Urinary bladder (tissue), 4 donors: ENCODE results near the gene SECISBP2L. TPM values are rescaled to one million over a fixed set of nuclear protein-coding genes. Genes with fewer than 3 reads are reported as not detected.
A peak's percentile ranks its signal among the peaks of the same experiment; 100 is the strongest.
"Not testable (repeated sequence)": the region's sequence is repeated elsewhere in the genome, so short reads cannot be mapped to it uniquely, and the experiment has no call there.

ENCODE experiments used
- DNase-seq: peaks from one replicate; pipeline ENCODE4 v3.0.0-alpha.2; 2015; ENCODE audit errors: extremely low spot score
- H3K27ac ChIP-seq: one replicate; pipeline ENCODE4 v1.5.1; 2013; ENCODE audit warnings: low read depth, mild to moderate bottlenecking, moderate library complexity
- H3K36me3 ChIP-seq: one replicate; pipeline ENCODE4 v1.6.1; 2013; ENCODE audit warnings: mild to moderate bottlenecking, moderate library complexity; ENCODE audit not compliant: insufficient read depth
- H3K4me1 ChIP-seq: one replicate; pipeline ENCODE4 v1.6.1; 2013; ENCODE audit warnings: mild to moderate bottlenecking, moderate library complexity; ENCODE audit not compliant: insufficient read depth
- H3K4me3 ChIP-seq: one replicate; pipeline ENCODE4 v1.5.1; 2013; ENCODE audit warnings: low read depth, low read length
- WGBS: extraction: QIAGEN DNeasy Blood & Tissue Kit; methylation state at CpG from one replicate; pipeline ENCODE4 v1.1.7; 2013; 5-methylcytosine and 5-hydroxymethylcytosine counted together
- polyA plus RNA-seq: library from polyadenylated mRNA; stranded (reverse); fragments of 200-250 nt; gene quantifications from one replicate; pipeline ENCODE4 v1.2.3, GENCODE V29; 2013
- total RNA-seq: library from RNA; depleted of rRNA; stranded (reverse); fragments of >200 nt; gene quantifications from one replicate; pipeline ENCODE4 v1.2.3, GENCODE V29; 2014
- donor health status: healthy with polysubstance abuse.
- donor health status: healthy.

Gene SECISBP2L
- total RNA-seq = 94.2 TPM
- 20.1 TPM for polyA plus RNA-seq

- WGBS = 6% methylated on average over 50 of the region's 50 CpGs
- peak; percentile 92 for DNase-seq
- Histone ChIP-seq H3K4me3 (peak within 1 kb of the TSS; percentile 99), H3K36me3 (no peaks in the 10 kb centered on the region), H3K27ac (peak within 1 kb of the TSS; percentile 90), H3K4me1 (no peaks in the 10 kb centered on the region)
Observed at GRCh38 chr15:49046220-49047102, at the start of gene SECISBP2L. Gene SECISBP2L, minus strand, starts transcription at chr15:49046446. Its CDS starts 147 bp downstream, at chr15:49046299.

GRCh38 chr15:49094923-49095322 lies 48.7 kb upstream of the SECISBP2L start:
- Histone ChIP-seq H3K4me1 (no peaks in the 10 kb centered on the region), H3K36me3 (no peaks in the 10 kb centered on the region), H3K4me3 (no peak overlapping the region), H3K27ac (no peak overlapping the region)
- DNase-seq = no peak
- WGBS = 61% methylated on average over 1 of the region's 1 CpG

GRCh38 chr15:49093252-49094105 lies 47.2 kb upstream of the SECISBP2L start:
- H3K36me3 ChIP-seq = no peaks in the 10 kb centered on the region
- no peak for DNase-seq
- WGBS = 85% methylated on average over 4 of the region's 4 CpGs
- no peak overlapping the region for H3K27ac ChIP-seq
- H3K4me3 ChIP-seq = no peak overlapping the region
- no peaks in the 10 kb centered on the region for H3K4me1 ChIP-seq

GRCh38 chr15:49088996-49089395 lies 42.8 kb upstream of the SECISBP2L start:
- no peaks in the 10 kb centered on the region for H3K4me1 ChIP-seq
- no peak overlapping the region for H3K4me3 ChIP-seq
- WGBS = 81% methylated on average over 4 of the region's 4 CpGs
- H3K27ac ChIP-seq = no peak overlapping the region
- DNase-seq = no peak
- no peaks in the 10 kb centered on the region for H3K36me3 ChIP-seq

GRCh38 chr15:49085696-49086459 lies 39.6 kb upstream of the SECISBP2L start:
- no peak for DNase-seq
- 75% methylated on average over 5 of the region's 5 CpGs for WGBS
- Histone ChIP-seq H3K4me3 (peak overlapping the region; percentile 7), H3K36me3 (no peaks in the 10 kb centered on the region), H3K4me1 (no peaks in the 10 kb centered on the region), H3K27ac (no peak overlapping the region)

- Histone ChIP-seq H3K36me3 (no peaks in the 10 kb centered on the region), H3K4me1 (no peaks in the 10 kb centered on the region), H3K27ac (no peak overlapping the region), H3K4me3 (no peak overlapping the region)
- no peak for DNase-seq
- WGBS = 91% methylated on average over 3 of the region's 3 CpGs
Observed at GRCh38 chr15:49084285-49084570, 38.0 kb upstream of the SECISBP2L start.

- Histone ChIP-seq H3K4me1 (no peaks in the 10 kb centered on the region), H3K4me3 (no peak overlapping the region), H3K27ac (no peak overlapping the region), H3K36me3 (no peaks in the 10 kb centered on the region)
- no peak for DNase-seq
- WGBS = 80% methylated on average over 5 of the region's 5 CpGs
Observed at GRCh38 chr15:49083401-49084284, 37.4 kb upstream of the SECISBP2L start.

GRCh38 chr15:49082960-49083359 lies 36.7 kb upstream of the SECISBP2L start:
- H3K36me3 ChIP-seq = no peaks in the 10 kb centered on the region
- DNase-seq = no peak
- WGBS = 35% methylated on average over 1 of the region's 1 CpG
- H3K4me1 ChIP-seq = no peaks in the 10 kb centered on the region
- no peak overlapping the region for H3K27ac ChIP-seq
- H3K4me3 ChIP-seq = no peak overlapping the region

GRCh38 chr15:49079340-49080039 lies 33.2 kb upstream of the SECISBP2L start:
- no peak for DNase-seq
- Histone ChIP-seq H3K27ac (no peak overlapping the region), H3K36me3 (no peaks in the 10 kb centered on the region), H3K4me3 (no peak overlapping the region), H3K4me1 (no peaks in the 10 kb centered on the region)
- 89% methylated on average over 23 of the region's 23 CpGs for WGBS

GRCh38 chr15:49075881-49076280 lies 29.6 kb upstream of the SECISBP2L start:
- Histone ChIP-seq H3K4me1 (no peaks in the 10 kb centered on the region), H3K4me3 (no peak overlapping the region), H3K36me3 (no peaks in the 10 kb centered on the region), H3K27ac (no peak overlapping the region)
- no peak for DNase-seq

GRCh38 chr15:49074589-49075287 lies 28.5 kb upstream of the SECISBP2L start:
- not testable (repeated sequence) for H3K4me3 ChIP-seq, H3K4me1 ChIP-seq, H3K36me3 ChIP-seq, H3K27ac ChIP-seq, DNase-seq
- WGBS = 79% methylated on average over 6 of the region's 6 CpGs

GRCh38 chr15:49066372-49066771 lies 20.1 kb upstream of the SECISBP2L start:
- no peak overlapping the region for H3K27ac ChIP-seq
- H3K4me3 ChIP-seq = no peak overlapping the region
- DNase-seq = no peak
- no peaks in the 10 kb centered on the region for H3K36me3 ChIP-seq
- H3K4me1 ChIP-seq = no peaks in the 10 kb centered on the region
- WGBS = 70% methylated on average over 2 of the region's 2 CpGs
